HG03521 (cell line): ENCODE measurements around the gene CENPX.

Experiments
- ATAC-seq: cut with Tn5 transposase; IDR thresholded peaks from one replicate; pipeline ENCODE4 v1.9.1; 2021; ENCODE audit warnings: mild to moderate bottlenecking, moderate library complexity; ENCODE audit not compliant: unreplicated experiment

Gene CENPX

GRCh38 chr17:82012640-82013295 lies 9.9 kb downstream of the CENPX start:
- no peak for ATAC-seq

DNA sequence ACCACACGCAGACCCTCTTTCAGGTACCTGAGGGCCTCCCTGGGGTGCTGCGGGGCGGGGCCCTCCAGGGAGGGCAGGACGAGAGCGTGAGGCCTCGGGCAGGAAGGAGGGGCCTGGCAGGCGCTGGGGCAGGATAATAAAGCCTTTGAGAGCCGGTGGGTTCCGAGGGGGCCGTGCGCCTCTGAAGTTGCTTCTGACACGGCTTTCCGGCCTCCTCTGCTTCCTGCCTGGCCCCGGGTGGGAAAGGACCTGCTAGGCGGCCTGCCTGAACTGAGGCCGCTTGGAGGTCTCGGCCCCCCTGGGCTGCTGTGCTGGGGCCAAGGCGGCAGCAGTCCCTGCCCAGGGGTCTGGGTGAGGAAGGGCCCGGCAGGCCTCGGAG lies 10.4 kb downstream of the CENPX start:
- ATAC-seq = no peak

DNA sequence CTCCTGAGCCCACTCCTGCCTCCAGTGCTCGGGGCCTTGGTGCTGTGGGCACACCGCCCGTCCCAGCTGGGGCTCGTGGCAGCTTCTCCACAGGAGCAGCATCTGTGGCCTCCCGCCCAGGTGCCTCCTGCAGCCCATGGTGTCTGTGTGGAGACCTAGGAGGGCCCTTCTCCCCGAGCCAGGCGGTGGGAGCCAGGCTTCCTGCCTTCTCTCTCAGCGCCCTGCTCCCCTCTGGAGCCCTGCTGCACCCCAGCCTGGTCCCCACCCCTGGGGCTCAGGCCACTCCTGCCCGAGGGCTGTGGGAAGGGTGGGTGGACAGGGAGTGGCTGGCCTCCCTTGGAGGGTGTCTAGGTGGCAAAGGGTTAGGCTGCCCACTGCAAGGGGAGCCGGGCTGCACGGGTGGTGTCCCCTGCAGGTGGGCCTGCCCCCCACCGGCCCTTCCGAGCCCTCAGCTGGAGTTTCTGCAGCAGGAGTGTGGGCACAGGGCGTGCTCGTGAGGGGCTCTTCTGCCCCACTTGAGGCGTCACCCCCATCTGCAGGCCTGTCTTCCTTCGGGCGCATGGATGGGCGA lies 11.0 kb downstream of the CENPX start:
- ATAC-seq = no peak

- ATAC-seq = no peak
These were observed 11.8 kb downstream of the CENPX start for GRCh38 chr17:82010575-82011525.

- no peak for ATAC-seq
These were observed 13.3 kb downstream of the CENPX start for GRCh38 chr17:82009413-82009812.

DNA sequence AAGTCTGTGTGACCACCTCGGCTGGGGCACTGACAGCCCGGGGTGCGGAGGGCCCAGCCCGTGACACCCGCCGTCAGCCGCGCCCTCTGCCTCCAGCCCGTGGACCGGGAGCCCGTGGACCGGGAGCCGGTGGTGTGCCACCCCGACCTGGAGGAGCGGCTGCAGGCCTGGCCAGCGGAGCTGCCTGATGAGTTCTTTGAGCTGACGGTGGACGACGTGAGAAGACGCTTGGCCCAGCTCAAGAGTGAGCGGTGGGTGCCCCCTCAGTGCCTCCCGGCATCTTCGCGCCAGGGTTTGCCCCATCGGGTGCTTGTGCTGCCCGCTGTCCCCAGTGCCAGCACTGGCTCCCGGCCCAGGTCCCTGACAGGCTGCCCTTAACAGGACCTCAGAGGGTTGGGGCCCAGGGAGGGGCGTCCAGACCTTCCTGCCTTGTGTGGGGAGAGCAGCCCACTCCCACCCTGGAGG lies 13.7 kb downstream of the CENPX start:
- ATAC-seq = no peak

GRCh38 chr17:82008258-82008940 lies 14.3 kb downstream of the CENPX start:
- ATAC-seq = no peak

- ATAC-seq = no peak
These were observed 15.0 kb downstream of the CENPX start for GRCh38 chr17:82007495-82008257.

DNA sequence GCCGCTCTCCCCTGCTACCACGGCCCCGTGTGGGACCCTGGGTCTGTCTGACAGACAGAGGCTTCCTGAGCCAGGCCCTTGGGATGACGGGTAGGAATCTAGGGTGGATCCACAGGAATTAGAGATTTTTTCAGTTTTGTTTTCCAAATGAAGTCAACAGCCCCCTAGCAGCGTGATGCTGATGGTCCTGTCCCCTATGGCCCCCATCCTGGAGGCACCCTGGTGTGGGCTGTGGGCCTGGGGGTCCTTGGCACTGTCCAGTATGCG lies 15.5 kb downstream of the CENPX start:
- no peak for ATAC-seq

DNA sequence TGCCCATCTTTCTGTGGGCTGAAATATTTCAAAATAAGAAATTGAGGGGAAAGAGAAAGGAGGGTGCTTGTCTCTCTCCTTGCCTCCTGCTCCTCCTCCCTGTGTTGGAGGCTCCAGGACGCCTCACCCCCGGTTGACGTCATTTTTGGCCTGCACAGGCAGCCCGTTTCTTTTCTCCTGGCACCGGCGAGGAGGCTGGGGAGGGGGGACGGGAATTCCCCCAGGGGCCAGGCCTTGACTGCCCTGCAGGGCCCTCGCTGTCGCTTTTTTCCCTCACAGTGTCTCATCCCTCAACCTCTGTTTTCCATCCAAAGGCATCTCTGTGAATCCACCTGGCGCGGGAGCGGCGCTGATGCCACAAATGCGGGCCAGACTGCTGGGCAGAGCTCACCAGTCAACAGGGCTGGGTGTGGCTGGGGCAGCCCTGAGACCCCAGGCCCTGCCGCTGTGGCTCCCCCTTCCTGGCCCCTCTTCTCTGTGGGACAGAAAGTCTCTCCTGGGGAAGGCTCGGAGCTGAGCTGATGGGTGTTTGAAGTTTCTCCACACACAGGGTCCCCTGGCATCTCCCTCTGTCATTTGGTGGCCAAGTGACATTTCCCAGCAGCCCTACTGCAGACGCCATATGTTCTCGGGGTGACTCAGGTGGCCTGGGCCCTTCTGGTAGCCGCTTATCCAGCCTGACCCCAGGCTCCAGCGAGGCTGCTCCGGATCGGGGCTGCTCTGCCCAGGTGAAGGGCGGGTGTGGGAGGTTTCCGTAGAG lies 16.0 kb downstream of the CENPX start:
- no peak for ATAC-seq

DNA sequence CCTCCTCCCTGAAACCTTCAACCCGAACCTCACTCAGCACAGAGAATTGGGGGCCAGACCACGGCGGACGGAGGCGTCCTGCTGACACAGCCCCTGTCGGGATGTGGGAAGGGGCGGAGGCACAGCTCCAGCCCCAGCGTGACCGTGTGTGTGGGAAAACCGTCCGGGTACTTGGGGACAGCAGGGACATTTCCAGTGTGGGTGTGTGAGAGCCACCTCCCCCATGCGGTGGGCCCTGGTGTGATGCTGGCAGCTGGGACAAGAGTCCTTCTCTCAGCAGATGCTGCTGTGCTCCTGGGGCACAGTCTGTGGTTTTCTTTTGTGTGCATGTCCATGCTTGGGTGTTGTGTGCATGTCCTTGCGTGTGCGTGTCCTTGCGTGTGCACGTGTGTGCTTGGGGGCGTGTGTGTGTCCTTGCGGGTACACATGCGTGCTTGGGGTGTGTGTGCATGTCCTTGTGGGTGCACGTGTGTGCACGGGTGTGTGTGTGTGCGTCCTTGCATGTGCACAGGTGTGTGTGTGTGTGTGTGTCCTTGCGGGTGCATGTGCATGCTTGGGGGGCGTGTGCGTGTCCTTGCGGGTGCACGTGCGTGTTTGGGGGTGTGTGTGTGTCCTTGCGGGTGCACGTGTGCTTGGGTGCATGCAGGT lies 16.9 kb downstream of the CENPX start:
- ATAC-seq = no peak

- no peak for ATAC-seq
These were observed 17.9 kb downstream of the CENPX start for GRCh38 chr17:82004517-82005455.

- ATAC-seq = no peak
These were observed 19.0 kb downstream of the CENPX start for GRCh38 chr17:82003411-82004381.

DNA sequence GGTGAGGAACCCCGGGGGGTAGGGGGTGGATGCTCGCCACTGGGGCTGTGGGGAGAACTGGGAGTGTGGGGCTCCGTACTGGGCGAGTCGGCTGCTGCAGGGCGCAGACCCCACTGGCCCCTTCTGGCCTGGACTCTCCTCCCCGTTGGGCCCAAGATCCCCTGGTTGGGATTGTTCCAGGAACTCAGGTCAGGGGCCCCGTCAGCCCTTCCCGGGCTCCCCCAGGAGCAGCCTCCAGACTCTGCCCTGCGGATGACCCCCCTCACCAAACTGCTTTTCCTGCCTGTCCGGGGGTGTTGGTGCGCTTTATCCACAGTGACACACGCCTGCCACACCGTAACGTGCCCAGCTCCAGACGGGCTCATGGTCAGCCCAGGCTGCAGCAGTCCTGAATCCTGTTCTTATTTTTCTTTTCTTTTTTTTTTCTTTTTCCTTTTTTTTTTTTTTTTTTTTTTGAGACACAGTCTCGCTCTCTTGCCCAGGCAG lies 21.1 kb downstream of the CENPX start:
- ATAC-seq = no peak

GRCh38 chr17:82000803-82001570 lies 21.7 kb downstream of the CENPX start:
- no peak for ATAC-seq
